ENCODE results near the gene MAB21L3. TPM values are rescaled to one million over a fixed set of nuclear protein-coding genes. Genes with fewer than 3 reads are reported as not detected.

MAB21L3 gene
- total RNA-seq, 1 experiment from 2014 or later = 1.4 TPM

GRCh38 chr1:116166011-116166571 lies 54.9 kb downstream of the MAB21L3 start:
- no peak overlapping the region for H3K4me3 ChIP-seq (ENCODE audit: low read length)
- H4K20me1 ChIP-seq (ENCODE audit: low read length) = no peaks in the 10 kb centered on the region
- BruUV-seq (replicated peaks) = no TSS peak
- no peaks in the 10 kb centered on the region for H3K36me3 ChIP-seq (ENCODE audit: low read depth, low read length)
- no peaks in the 10 kb centered on the region for H3F3A ChIP-seq (ENCODE audit: low read length, unreplicated experiment)
- DNase-seq (no peak), ATAC-seq (no peak)
- no peaks in the 10 kb centered on the region for H3K9me2 ChIP-seq (replicated peaks; ENCODE audit: low read length)
- no peak overlapping the region for H3K9ac ChIP-seq (ENCODE audit: low read length)
- no peak overlapping the region for H3K4me2 ChIP-seq (ENCODE audit: low read length)
- H3K4me1 ChIP-seq (ENCODE audit: insufficient read depth, low read length) = no peaks in the 10 kb centered on the region
- no peaks in the 10 kb centered on the region for H3K9me3 ChIP-seq (ENCODE audit: low read length)
- intact Hi-C loops (cut with micrococcal nuclease) = no loop called here
- CTCF ChIA-PET = no interaction called here
- H3K27ac ChIP-seq (ENCODE audit: low read length) = no peak overlapping the region
- no peak overlapping the region for H2AFZ ChIP-seq (ENCODE audit: low read length)
- TF ChIP-seq EZH2phosphoT487 (IDR thresholded peaks at IDR 0.05; ENCODE audit: borderline replicate concordance, low read length) = no peak
- no peak for TF ChIP-seq CTCF (conservative IDR thresholded peaks at IDR 0.05; ENCODE audit: low read depth, low read length)
- TF ChIP-seq EZH2 (IDR thresholded peaks at IDR 0.05; ENCODE audit: low read length, unreplicated experiment) = no peak
- POLR2A ChIA-PET (ENCODE audit: unreplicated experiment) = no interaction called here
- no peaks in the 10 kb centered on the region for H3K27me3 ChIP-seq (ENCODE audit: low read length)
- no peaks in the 10 kb centered on the region for H3K79me2 ChIP-seq (ENCODE audit: low read length)

- no peaks in the 10 kb centered on the region for H3F3A ChIP-seq (ENCODE audit: low read length, unreplicated experiment)
- BruUV-seq (replicated peaks) = no TSS peak
- intact Hi-C loops (cut with micrococcal nuclease) = no loop called here
- no peaks in the 10 kb centered on the region for H3K9me3 ChIP-seq (ENCODE audit: low read length)
- H3K9ac ChIP-seq (ENCODE audit: low read length) = no peak overlapping the region
- TF ChIP-seq EZH2 (IDR thresholded peaks at IDR 0.05; ENCODE audit: low read length, unreplicated experiment) (no peak), EZH2phosphoT487 (IDR thresholded peaks at IDR 0.05; ENCODE audit: borderline replicate concordance, low read length) (no peak), CTCF (conservative IDR thresholded peaks at IDR 0.05; ENCODE audit: low read depth, low read length) (no peak)
- no peak for DNase-seq
- H3K9me2 ChIP-seq (replicated peaks; ENCODE audit: low read length) = no peaks in the 10 kb centered on the region
- no peaks in the 10 kb centered on the region for H3K4me1 ChIP-seq (ENCODE audit: insufficient read depth, low read length)
- H3K4me2 ChIP-seq (ENCODE audit: low read length) = no peak overlapping the region
- CTCF ChIA-PET = no interaction called here
- no peak overlapping the region for H2AFZ ChIP-seq (ENCODE audit: low read length)
- no peaks in the 10 kb centered on the region for H3K79me2 ChIP-seq (ENCODE audit: low read length)
- ATAC-seq = no peak
- POLR2A ChIA-PET (ENCODE audit: unreplicated experiment) = no interaction called here
- H4K20me1 ChIP-seq (ENCODE audit: low read length) = no peaks in the 10 kb centered on the region
- no peaks in the 10 kb centered on the region for H3K36me3 ChIP-seq (ENCODE audit: low read depth, low read length)
- no peak overlapping the region for H3K4me3 ChIP-seq (ENCODE audit: low read length)
- H3K27ac ChIP-seq (ENCODE audit: low read length) = no peak overlapping the region
- no peaks in the 10 kb centered on the region for H3K27me3 ChIP-seq (ENCODE audit: low read length)
Measured at GRCh38 chr1:116166655-116167054, 55.5 kb downstream of the MAB21L3 start.

- Histone ChIP-seq H4K20me1 (ENCODE audit: low read length) (no peaks in the 10 kb centered on the region), H3K79me2 (ENCODE audit: low read length) (no peaks in the 10 kb centered on the region), H3K9me2 (replicated peaks; ENCODE audit: low read length) (no peaks in the 10 kb centered on the region), H3F3A (ENCODE audit: low read length, unreplicated experiment) (no peaks in the 10 kb centered on the region), H3K4me3 (ENCODE audit: low read length) (no peak overlapping the region), H3K9me3 (ENCODE audit: low read length) (no peaks in the 10 kb centered on the region), H3K9ac (ENCODE audit: low read length) (no peak overlapping the region), H3K4me1 (ENCODE audit: insufficient read depth, low read length) (no peaks in the 10 kb centered on the region), H3K27ac (ENCODE audit: low read length) (no peak overlapping the region), H3K4me2 (ENCODE audit: low read length) (no peak overlapping the region), H3K27me3 (ENCODE audit: low read length) (0 out of 2 replicates have a peak, but pooled peaks cover 4% of the 10 kb centered on the region), H3K36me3 (ENCODE audit: low read depth, low read length) (no peaks in the 10 kb centered on the region), H2AFZ (ENCODE audit: low read length) (no peak overlapping the region)
- DNase-seq (no peak), ATAC-seq (no peak)
- intact Hi-C loops (cut with micrococcal nuclease) = no loop called here
- POLR2A ChIA-PET (ENCODE audit: unreplicated experiment) = no interaction called here
- CTCF ChIA-PET = no interaction called here
- BruUV-seq (replicated peaks) = no TSS peak
- TF ChIP-seq CTCF (conservative IDR thresholded peaks at IDR 0.05; ENCODE audit: low read depth, low read length) (no peak), EZH2 (IDR thresholded peaks at IDR 0.05; ENCODE audit: low read length, unreplicated experiment) (no peak), EZH2phosphoT487 (IDR thresholded peaks at IDR 0.05; ENCODE audit: borderline replicate concordance, low read length) (no peak)
Measured at GRCh38 chr1:116167625-116168276, 56.6 kb downstream of the MAB21L3 start.

Measured in PC-3 (cell line).